ENCODE measurements around the gene LMBR1.
"Not testable (repeated sequence)": the region's sequence is repeated elsewhere in the genome, so short reads cannot be mapped to it uniquely, and the experiment has no call there.

Gene LMBR1

DNA sequence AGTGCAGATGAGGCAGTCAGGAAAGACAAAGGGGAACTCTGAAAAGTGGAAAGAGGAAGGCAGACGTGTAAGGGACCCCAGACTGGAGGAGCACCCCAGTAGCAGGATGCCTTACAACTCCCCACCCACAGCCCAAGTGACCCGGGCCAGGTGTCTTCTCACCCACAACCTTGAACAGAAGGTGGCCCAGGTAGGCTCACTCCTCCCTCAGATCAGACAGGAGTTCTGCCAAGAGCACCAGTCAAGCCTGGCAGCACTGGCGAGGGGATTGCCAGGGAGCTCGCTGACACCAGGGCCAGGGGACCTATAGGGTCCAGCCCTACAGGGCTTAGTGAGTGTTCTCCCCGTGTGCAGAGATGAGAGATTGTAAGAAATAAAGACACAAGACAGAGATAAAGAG is 27.1 kb upstream of the LMBR1 start:
- TF ChIP-seq CTBP1 (IDR thresholded peaks at IDR 0.05; ENCODE audit: borderline replicate concordance) (no peak), NFRKB (IDR thresholded peaks at IDR 0.05) (no peak), SUZ12 (IDR thresholded peaks at IDR 0.05) (no peak), FOXA1 (IDR thresholded peaks at IDR 0.05) (no peak), BHLHE40 (IDR thresholded peaks at IDR 0.05; ENCODE audit: borderline replicate concordance) (no peak), SP1 (IDR thresholded peaks at IDR 0.05) (no peak)
- no peak for DNase-seq (ENCODE audit: extremely low spot score)
- ChIA-PET POLR2A (no interaction called here), CTCF (no interaction called here)

DNA sequence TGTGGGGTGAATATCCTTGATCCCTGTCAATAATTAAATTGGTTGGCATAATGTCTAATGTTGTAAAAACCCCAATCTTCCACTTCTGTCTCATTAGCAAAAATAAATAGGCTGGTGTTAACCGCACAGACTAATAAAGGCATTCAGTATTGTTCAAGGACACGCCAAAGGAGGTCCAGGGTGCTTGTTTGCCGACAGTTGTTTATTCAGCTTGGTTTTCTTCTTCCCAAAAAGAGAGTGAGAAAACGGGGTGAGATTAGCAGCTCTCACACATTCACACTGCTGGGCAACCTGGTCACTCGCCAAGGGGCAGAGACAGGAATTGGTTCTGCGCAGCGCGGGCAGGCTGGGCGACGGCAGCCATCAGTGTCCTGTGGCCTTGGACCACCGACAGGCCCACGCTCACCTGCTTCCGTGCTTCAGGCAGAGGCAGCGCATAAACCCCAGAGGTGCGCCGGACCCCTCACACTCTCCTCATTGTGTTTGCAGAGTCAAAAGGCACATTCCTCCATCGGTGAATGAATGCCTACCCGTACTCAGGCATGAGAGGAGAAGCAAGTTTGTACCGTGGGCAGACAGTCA is 26.2 kb upstream of the LMBR1 start:
- TF ChIP-seq, protein P1, sequence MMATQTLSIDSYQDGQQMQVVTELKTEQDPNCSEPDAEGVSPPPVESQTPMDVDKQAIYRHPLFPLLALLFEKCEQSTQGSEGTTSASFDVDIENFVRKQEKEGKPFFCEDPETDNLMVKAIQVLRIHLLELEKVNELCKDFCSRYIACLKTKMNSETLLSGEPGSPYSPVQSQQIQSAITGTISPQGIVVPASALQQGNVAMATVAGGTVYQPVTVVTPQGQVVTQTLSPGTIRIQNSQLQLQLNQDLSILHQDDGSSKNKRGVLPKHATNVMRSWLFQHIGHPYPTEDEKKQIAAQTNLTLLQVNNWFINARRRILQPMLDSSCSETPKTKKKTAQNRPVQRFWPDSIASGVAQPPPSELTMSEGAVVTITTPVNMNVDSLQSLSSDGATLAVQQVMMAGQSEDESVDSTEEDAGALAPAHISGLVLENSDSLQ (IDR thresholded peaks at IDR 0.05) = no peak
- TF ChIP-seq CTBP1 (IDR thresholded peaks at IDR 0.05; ENCODE audit: borderline replicate concordance) (no peak), NFRKB (IDR thresholded peaks at IDR 0.05) (no peak), FOXA1 (IDR thresholded peaks at IDR 0.05) (no peak), FOXK2 (IDR thresholded peaks at IDR 0.05) (no peak), BHLHE40 (IDR thresholded peaks at IDR 0.05; ENCODE audit: borderline replicate concordance) (no peak), ZNF384 (IDR thresholded peaks at IDR 0.05) (no peak), L3MBTL2 (conservative IDR thresholded peaks at IDR 0.05) (no peak), SP1 (IDR thresholded peaks at IDR 0.05) (no peak), TARDBP (IDR thresholded peaks at IDR 0.05) (no peak), SUZ12 (IDR thresholded peaks at IDR 0.05) (no peak), FOXM1 (IDR thresholded peaks at IDR 0.05; ENCODE audit: borderline replicate concordance) (no peak), LEF1 (IDR thresholded peaks at IDR 0.05; ENCODE audit: borderline replicate concordance) (no peak), ARNT (IDR thresholded peaks at IDR 0.05) (no peak), HDGF (IDR thresholded peaks at IDR 0.05; ENCODE audit: borderline replicate concordance) (no peak), ELF4 (IDR thresholded peaks at IDR 0.05) (no peak)
- POLR2A ChIA-PET = no interaction called here
- CTCF ChIA-PET = no interaction called here
- no peak for DNase-seq (ENCODE audit: extremely low spot score)

DNA sequence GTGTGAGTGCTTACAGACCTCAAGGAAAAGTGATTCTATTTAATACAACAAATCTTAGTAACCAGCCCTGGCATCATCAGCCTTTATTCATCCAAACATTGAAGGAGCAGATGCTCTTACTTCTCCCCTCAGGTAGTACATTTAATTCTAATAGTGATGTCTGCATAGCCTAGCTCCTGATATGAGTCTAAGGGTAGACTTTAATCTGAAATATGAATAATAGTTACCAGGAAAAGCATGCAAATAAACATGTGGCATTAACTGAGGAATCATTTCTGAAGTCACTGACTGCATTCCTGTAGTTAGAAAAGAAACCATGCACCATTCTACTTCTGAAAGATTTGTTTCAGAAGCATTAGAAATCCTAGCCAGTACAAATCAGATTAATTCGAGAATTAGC is 25.7 kb upstream of the LMBR1 start:
- ChIA-PET CTCF (no interaction called here), POLR2A (no interaction called here)
- no peak for TF ChIP-seq FOXA1 (IDR thresholded peaks at IDR 0.05)

DNA sequence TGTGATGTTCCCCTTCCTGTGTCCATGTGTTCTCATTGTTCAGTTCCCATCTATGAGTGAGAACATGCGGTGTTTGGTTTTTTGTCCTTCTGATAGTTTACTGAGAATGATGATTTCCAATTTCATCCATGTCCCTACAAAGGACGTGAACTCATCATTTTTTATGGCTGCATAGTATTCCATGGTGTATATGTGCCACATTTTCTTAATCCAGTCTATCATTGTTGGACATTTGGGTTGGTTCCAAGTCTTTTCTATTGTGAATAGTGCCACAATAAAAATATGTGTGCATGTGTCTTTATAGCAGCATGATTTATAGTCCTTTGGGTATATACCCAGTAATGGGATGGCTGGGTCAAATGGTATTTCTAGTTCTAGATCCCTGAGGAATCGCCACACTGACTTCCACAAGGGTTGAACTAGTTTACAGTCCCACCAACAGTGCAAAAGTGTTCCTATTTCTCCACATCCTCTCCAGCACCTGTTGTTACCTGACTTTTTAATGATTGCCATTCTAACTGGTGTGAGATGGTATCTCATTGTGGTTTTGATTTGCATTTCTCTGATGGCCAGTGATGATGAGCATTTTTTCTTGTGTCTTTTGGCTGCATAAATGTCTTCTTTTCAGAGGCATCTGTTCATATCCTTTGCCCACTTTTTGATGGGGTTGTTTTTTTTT is 16.7 kb upstream of the LMBR1 start:
- DNase-seq (ENCODE audit: extremely low spot score); POLR2A ChIA-PET; CTCF ChIA-PET: not testable (repeated sequence)

More for the DNA sequence above, 25.7 kb upstream of the LMBR1 start:
- no peak for DNase-seq (ENCODE audit: extremely low spot score)

DNA sequence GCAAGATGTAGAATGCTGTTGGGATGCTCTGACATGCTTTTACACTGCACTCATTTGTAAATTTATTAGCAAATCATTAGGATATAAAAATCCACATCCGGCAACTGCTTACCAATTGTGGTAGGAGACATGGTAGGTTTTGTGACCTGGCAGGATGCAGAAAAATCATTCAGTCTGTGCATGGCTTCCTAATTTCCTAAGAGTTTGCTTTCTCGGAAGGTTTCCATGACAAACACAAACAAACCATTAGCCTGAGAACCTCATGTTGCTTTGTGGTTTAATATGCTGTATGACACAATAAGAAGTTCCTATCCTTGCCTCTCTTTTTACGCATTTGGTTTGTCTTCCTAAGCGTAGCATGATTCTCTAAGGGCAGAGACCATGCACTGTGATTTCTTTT is 14.7 kb upstream of the LMBR1 start:
- ChIA-PET POLR2A (no interaction called here), CTCF (no interaction called here)
- TF ChIP-seq ARNT (IDR thresholded peaks at IDR 0.05) = no peak
- TF ChIP-seq BHLHE40 (IDR thresholded peaks at IDR 0.05; ENCODE audit: borderline replicate concordance) = no peak
- no peak for TF ChIP-seq LEF1 (IDR thresholded peaks at IDR 0.05; ENCODE audit: borderline replicate concordance)
- DNase-seq (ENCODE audit: extremely low spot score) = no peak

DNA sequence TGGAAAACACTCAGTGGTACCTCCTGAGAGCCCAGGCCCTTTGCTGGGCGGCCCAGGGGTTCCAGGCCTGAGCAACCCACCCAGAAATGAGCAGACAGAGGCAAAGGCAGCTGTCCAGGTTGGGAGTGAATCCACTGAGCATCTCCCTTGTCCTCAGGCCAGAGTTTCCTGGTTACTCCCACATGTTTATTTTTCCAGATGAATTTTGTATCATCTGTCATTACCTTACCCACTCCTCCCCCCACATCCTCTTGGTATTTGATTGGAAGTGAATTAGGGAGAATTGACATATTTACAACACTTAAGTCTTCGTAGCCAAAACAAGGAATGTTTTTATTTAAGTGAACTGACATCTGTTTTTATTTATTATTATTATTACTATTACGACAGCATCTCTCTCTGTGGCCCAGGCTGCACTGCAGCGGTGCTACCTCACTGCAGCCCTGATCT is 13.2 kb upstream of the LMBR1 start:
- POLR2A ChIA-PET = interaction anchor here (1.0 to 3.1 kb wide), 2 partner anchors 13 to 43 kb away, joined by 4 to 21 read pairs; partner anchors contain the start of genes LMBR1 and NOM1
- TF ChIP-seq L3MBTL2 (conservative IDR thresholded peaks at IDR 0.05) = no peak
- no peak for TF ChIP-seq SP1 (IDR thresholded peaks at IDR 0.05)
- TF ChIP-seq TARDBP (IDR thresholded peaks at IDR 0.05) = no peak
- no peak for TF ChIP-seq SUZ12 (IDR thresholded peaks at IDR 0.05)
- TF ChIP-seq ELF4 (IDR thresholded peaks at IDR 0.05) = no peak
- TF ChIP-seq, protein P1 (IDR thresholded peaks at IDR 0.05) = no peak
- TF ChIP-seq FOXA1 (IDR thresholded peaks at IDR 0.05) = no peak
- no peak for DNase-seq (ENCODE audit: extremely low spot score)
- CTCF ChIA-PET = interaction anchor here (0.5 kb wide), 1 partner anchor 1502 kb away, joined by 3 read pairs; no protein-coding TSS in a partner anchor

DNA sequence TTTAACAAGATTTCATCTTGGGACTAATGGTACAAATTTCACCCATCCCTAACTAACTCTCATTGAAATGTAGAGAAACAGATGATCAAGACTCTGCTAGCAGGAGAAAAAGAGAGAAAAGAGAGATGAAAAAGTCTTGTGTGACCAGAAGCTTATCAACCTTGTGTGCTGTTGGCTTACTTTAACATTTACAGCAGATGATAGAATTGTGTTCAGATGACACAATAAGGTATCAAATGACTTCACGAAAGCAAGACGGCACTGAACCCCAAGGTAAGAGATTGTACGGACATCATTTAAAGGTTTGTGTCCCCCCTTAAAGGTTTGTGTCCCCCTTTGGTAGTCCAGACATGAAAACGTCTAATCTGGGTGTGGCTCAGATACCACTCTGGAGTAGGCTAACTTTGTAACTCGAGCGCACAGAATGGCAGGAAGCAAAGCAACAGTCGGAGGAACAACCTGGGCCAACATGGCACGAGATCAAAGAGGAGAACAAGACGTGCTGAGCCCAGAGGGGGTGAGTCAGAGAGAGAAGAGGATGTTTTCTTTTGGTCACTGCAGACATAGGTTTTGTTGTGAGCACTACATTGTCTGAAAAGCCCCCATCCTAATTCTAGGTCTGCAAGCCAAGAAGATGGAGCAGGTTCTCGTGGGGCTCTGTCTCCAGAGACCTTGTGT is 10.4 kb upstream of the LMBR1 start:
- CTCF ChIA-PET = no interaction called here
- POLR2A ChIA-PET = interaction anchor here (3.1 kb wide), 1 partner anchor 10 kb away, joined by 21 read pairs; the partner anchor contains the start of gene LMBR1
- DNase-seq (ENCODE audit: extremely low spot score) = no peak
- TF ChIP-seq ARNT (IDR thresholded peaks at IDR 0.05) = no peak
- no peak for TF ChIP-seq HDGF (IDR thresholded peaks at IDR 0.05; ENCODE audit: borderline replicate concordance)
- TF ChIP-seq ELF4 (IDR thresholded peaks at IDR 0.05) = no peak
- no peak for TF ChIP-seq SUZ12 (IDR thresholded peaks at IDR 0.05)
- no peak for TF ChIP-seq ZNF384 (IDR thresholded peaks at IDR 0.05)
- TF ChIP-seq, protein P1 (IDR thresholded peaks at IDR 0.05) = no peak
- no peak for TF ChIP-seq FOXM1 (IDR thresholded peaks at IDR 0.05; ENCODE audit: borderline replicate concordance)
- no peak for TF ChIP-seq FOXK2 (IDR thresholded peaks at IDR 0.05)
- no peak for TF ChIP-seq SP1 (IDR thresholded peaks at IDR 0.05)
- TF ChIP-seq LEF1 (IDR thresholded peaks at IDR 0.05; ENCODE audit: borderline replicate concordance) = no peak
- no peak for TF ChIP-seq CTBP1 (IDR thresholded peaks at IDR 0.05; ENCODE audit: borderline replicate concordance)
- TF ChIP-seq TARDBP (IDR thresholded peaks at IDR 0.05) = no peak
- no peak for TF ChIP-seq FOXA1 (IDR thresholded peaks at IDR 0.05)
- TF ChIP-seq BHLHE40 (IDR thresholded peaks at IDR 0.05; ENCODE audit: borderline replicate concordance) = no peak
- no peak for TF ChIP-seq NFRKB (IDR thresholded peaks at IDR 0.05)
- TF ChIP-seq L3MBTL2 (conservative IDR thresholded peaks at IDR 0.05) = no peak

DNA sequence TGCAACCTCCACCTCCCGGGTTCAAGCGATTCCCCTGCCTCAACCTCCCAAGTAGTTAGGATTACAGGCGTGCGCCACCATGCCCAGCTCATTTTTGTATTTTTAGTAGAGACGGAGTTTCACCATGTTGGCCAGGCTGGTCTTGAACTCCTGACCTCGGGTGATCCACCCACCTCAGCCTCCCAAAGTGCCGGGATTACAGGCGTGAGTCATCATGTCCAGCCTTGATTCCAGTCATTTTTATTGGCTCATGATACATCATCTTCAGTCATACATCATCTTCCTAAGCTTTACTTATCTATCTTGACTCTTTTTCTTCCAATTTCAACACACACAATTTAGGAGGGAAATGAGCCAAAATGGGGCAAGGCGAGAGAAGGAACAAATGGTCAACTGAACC is 7.1 kb upstream of the LMBR1 start:
- POLR2A ChIA-PET; DNase-seq (ENCODE audit: extremely low spot score): not testable (repeated sequence)

More for the DNA sequence above, 7.1 kb upstream of the LMBR1 start:
- CTCF ChIA-PET = not testable (repeated sequence)
